ACC112 (cell line): Measurements from ENCODE around the gene CASKIN1.

Experiments
- H2AFZ ChIP-seq: fragments of 200-600 bp; sonication (generic); one replicate; pipeline ENCODE4 v1.6.0; 2017; ENCODE audit warnings: antibody characterized with exemption, low read length; ENCODE audit not compliant: unreplicated experiment
- H3K27ac ChIP-seq: fragments of 200-600 bp; sonication (generic); 2 replicates; pipeline ENCODE4 v1.5.1; 2014; ENCODE audit warnings: low read depth, mild to moderate bottlenecking, antibody characterized with exemption, low read length, moderate library complexity
- H3K27me3 ChIP-seq: fragments of 200-600 bp; sonication (generic); 2 replicates; pipeline ENCODE4 v1.6.1; 2014; ENCODE audit warnings: mild to moderate bottlenecking, antibody characterized with exemption, low read length, moderate library complexity, mixed read lengths; ENCODE audit not compliant: insufficient read depth
- H3K36me3 ChIP-seq: fragments of 200-600 bp; sonication (generic); 2 replicates; pipeline ENCODE4 v1.6.1; 2016; ENCODE audit warnings: mild to moderate bottlenecking, antibody characterized with exemption, low read length, moderate library complexity, mixed read lengths; ENCODE audit not compliant: insufficient read depth
- H3K4me1 ChIP-seq: fragments of 200-600 bp; sonication (generic); one replicate; pipeline ENCODE4 v1.6.1; 2016; ENCODE audit warnings: low read length, mixed read lengths; ENCODE audit not compliant: insufficient read depth, unreplicated experiment, control insufficient read depth
- H3K4me3 ChIP-seq: fragments of 200-600 bp; sonication (generic); 2 replicates; pipeline ENCODE4 v1.5.1; 2014; ENCODE audit warnings: mild to moderate bottlenecking, low read depth, low read length
- H3K79me2 ChIP-seq: fragments of 200-600 bp; sonication (generic); one replicate; pipeline ENCODE4 v1.6.0; 2016; ENCODE audit warnings: low read length; ENCODE audit not compliant: control insufficient read depth, unreplicated experiment, insufficient read depth

CASKIN1 gene

GRCh38 chr16:2231016-2231931 lies 34.9 kb upstream of the CASKIN1 start:
- H3K36me3 ChIP-seq: peaks cover 9% of the 10 kb centered on the region; the same call in 1 of the 2 replicates
- no peaks in the 10 kb centered on the region for H3K27me3 ChIP-seq
- peaks cover 7% of the 10 kb centered on the region for H3K4me1 ChIP-seq
- H3K4me3 ChIP-seq: no peak overlapping the region
- no peak overlapping the region for H3K27ac ChIP-seq
- H2AFZ ChIP-seq: no peak overlapping the region
- H3K79me2 ChIP-seq: peaks cover 21% of the 10 kb centered on the region

GRCh38 chr16:2230376-2230775 lies 34.0 kb upstream of the CASKIN1 start:
- no peak overlapping the region for H3K27ac ChIP-seq

GRCh38 chr16:2229632-2230250 lies 33.3 kb upstream of the CASKIN1 start:
- H3K4me3 ChIP-seq: no peak overlapping the region
- H3K4me1 ChIP-seq: peaks cover 11% of the 10 kb centered on the region
- H2AFZ ChIP-seq: no peak overlapping the region
- peaks cover 37% of the 10 kb centered on the region for H3K79me2 ChIP-seq
- peaks cover 9% of the 10 kb centered on the region; the same call in 1 of the 2 replicates for H3K36me3 ChIP-seq
- H3K27ac ChIP-seq: no peak overlapping the region
- H3K27me3 ChIP-seq: no peaks in the 10 kb centered on the region

More at GRCh38 chr16:2230376-2230775, 34.0 kb upstream of the CASKIN1 start:
- Histone ChIP-seq H3K4me1 (peaks cover 11% of the 10 kb centered on the region), H3K36me3 (peaks cover 9% of the 10 kb centered on the region; the same call in 1 of the 2 replicates), H2AFZ (no peak overlapping the region), H3K79me2 (peaks cover 30% of the 10 kb centered on the region), H3K4me3 (no peak overlapping the region), H3K27me3 (no peaks in the 10 kb centered on the region)

- no peak overlapping the region for H3K27ac ChIP-seq
- H3K79me2 ChIP-seq: peaks cover 43% of the 10 kb centered on the region
- no peak overlapping the region for H3K4me3 ChIP-seq
- no peak overlapping the region for H2AFZ ChIP-seq
- peaks cover 7% of the 10 kb centered on the region; the same call in 1 of the 2 replicates for H3K36me3 ChIP-seq
- peaks cover 11% of the 10 kb centered on the region for H3K4me1 ChIP-seq
- no peaks in the 10 kb centered on the region for H3K27me3 ChIP-seq
Measured at GRCh38 chr16:2229091-2229490, 32.7 kb upstream of the CASKIN1 start.

GRCh38 chr16:2228161-2228824 lies 31.9 kb upstream of the CASKIN1 start:
- Histone ChIP-seq H3K27me3 (no peaks in the 10 kb centered on the region), H3K4me1 (peaks cover 11% of the 10 kb centered on the region), H3K4me3 (no peak overlapping the region), H2AFZ (no peak overlapping the region), H3K36me3 (peaks cover 2% of the 10 kb centered on the region; the same call in 1 of the 2 replicates), H3K27ac (no peak overlapping the region), H3K79me2 (peaks cover 46% of the 10 kb centered on the region)

GRCh38 chr16:2226918-2227317 lies 30.5 kb upstream of the CASKIN1 start:
- no peaks in the 10 kb centered on the region for H3K27me3 ChIP-seq
- H3K79me2 ChIP-seq: peaks cover 46% of the 10 kb centered on the region
- no peak overlapping the region for H3K27ac ChIP-seq
- peaks cover 2% of the 10 kb centered on the region; the same call in 1 of the 2 replicates for H3K36me3 ChIP-seq
- peaks cover 11% of the 10 kb centered on the region for H3K4me1 ChIP-seq
- no peak overlapping the region for H3K4me3 ChIP-seq
- H2AFZ ChIP-seq: no peak overlapping the region

- Histone ChIP-seq H3K27ac (peak overlapping the region; percentile 42; the same call in 1 of the 2 replicates), H3K36me3 (peaks cover 2% of the 10 kb centered on the region; the same call in 1 of the 2 replicates), H3K79me2 (peaks cover 46% of the 10 kb centered on the region), H3K4me1 (peaks cover 11% of the 10 kb centered on the region), H2AFZ (no peak overlapping the region), H3K27me3 (no peaks in the 10 kb centered on the region), H3K4me3 (no peak overlapping the region; the same call in 1 of the 2 replicates)
Measured at GRCh38 chr16:2226245-2226793, 29.9 kb upstream of the CASKIN1 start.

- Histone ChIP-seq H3K79me2 (peaks cover 45% of the 10 kb centered on the region), H2AFZ (peak overlapping the region; percentile 4), H3K4me3 (peak overlapping the region; percentile 86), H3K27me3 (no peaks in the 10 kb centered on the region), H3K36me3 (no peaks in the 10 kb centered on the region), H3K27ac (peak overlapping the region; percentile 58), H3K4me1 (peaks cover 11% of the 10 kb centered on the region)
Measured at GRCh38 chr16:2223942-2224486, 27.6 kb upstream of the CASKIN1 start.

- peaks cover 11% of the 10 kb centered on the region for H3K4me1 ChIP-seq
- H3K79me2 ChIP-seq: peaks cover 41% of the 10 kb centered on the region
- peak within 1 kb of the TSS; percentile 86 for H3K4me3 ChIP-seq
- no peaks in the 10 kb centered on the region for H3K36me3 ChIP-seq
- peak within 1 kb of the TSS; percentile 81 for H2AFZ ChIP-seq
- peak within 1 kb of the TSS; percentile 58 for H3K27ac ChIP-seq
- H3K27me3 ChIP-seq: no peaks in the 10 kb centered on the region
Measured at GRCh38 chr16:2223221-2223941, 27.0 kb upstream of the CASKIN1 start, which contains the start of gene E4F1. TSS of gene E4F1 (plus strand) at chr16:2223591. CDS start at chr16:2223614, 23 bp downstream.
